HepG2 (cell line): ENCODE results near the gene A4GNT.

Experiments
- EP300 ChIP-seq, 3 experiments: sonication (generic) in 1 of 3; formaldehyde crosslinking in 1 of 3; IDR thresholded peaks; 2 replicates each; pipeline versions ENCODE4 v1.5.1 to v1.6.1; 2011 to 2020; ENCODE audit warnings: low read depth in 2 of 3, low read length in 2 of 3, borderline replicate concordance in 1 of 3, improper control_type of control experiment in 1 of 3, mild to moderate bottlenecking in 1 of 3, missing genetic modification reagents in 1 of 3, moderate library complexity in 1 of 3
- HMGA1 ChIP-seq: sonication (generic); formaldehyde crosslinking; conservative IDR thresholded peaks from 2 replicates; pipeline ENCODE4 v1.4.0; 2020; ENCODE audit warnings: missing genetic modification reagents
- JUND ChIP-seq: sonication (generic); formaldehyde crosslinking; IDR thresholded peaks from 2 replicates; pipeline ENCODE4 v1.8.0; 2022; ENCODE audit warnings: mild to moderate bottlenecking, missing genetic modification reagents
- NFE2L1 ChIP-seq: sonication (generic); formaldehyde crosslinking; IDR thresholded peaks from 2 replicates; pipeline ENCODE4 v1.4.0; 2020; ENCODE audit warnings: missing genetic modification reagents, mild to moderate bottlenecking, borderline replicate concordance
- POLR2A ChIP-seq, 2 experiments: IDR thresholded peaks; 2 replicates each; pipeline ENCODE4 v1.6.1; 2011; ENCODE audit warnings: low read depth in 2 of 2, low read length in 2 of 2, mild to moderate bottlenecking in 1 of 2, moderate library complexity in 1 of 2; ENCODE audit not compliant: insufficient read depth in 1 of 2
- TF ChIP-seq, protein P1 (sequence below): sonication (generic); formaldehyde crosslinking; IDR thresholded peaks from 2 replicates; pipeline ENCODE4 v1.5.0; 2020; ENCODE audit warnings: mild to moderate bottlenecking, missing genetic modification reagents, moderate library complexity
- TF ChIP-seq, protein P2 (sequence below): sonication (generic); formaldehyde crosslinking; IDR thresholded peaks from 2 replicates; pipeline ENCODE4 v1.5.1; 2020; ENCODE audit warnings: mild to moderate bottlenecking, missing genetic modification reagents, moderate library complexity
- TF ChIP-seq, protein P3 (sequence below): sonication (generic); formaldehyde crosslinking; IDR thresholded peaks from 2 replicates; pipeline ENCODE4 v1.8.1; 2023; ENCODE audit warnings: mild to moderate bottlenecking, missing genetic modification reagents

DNA sequence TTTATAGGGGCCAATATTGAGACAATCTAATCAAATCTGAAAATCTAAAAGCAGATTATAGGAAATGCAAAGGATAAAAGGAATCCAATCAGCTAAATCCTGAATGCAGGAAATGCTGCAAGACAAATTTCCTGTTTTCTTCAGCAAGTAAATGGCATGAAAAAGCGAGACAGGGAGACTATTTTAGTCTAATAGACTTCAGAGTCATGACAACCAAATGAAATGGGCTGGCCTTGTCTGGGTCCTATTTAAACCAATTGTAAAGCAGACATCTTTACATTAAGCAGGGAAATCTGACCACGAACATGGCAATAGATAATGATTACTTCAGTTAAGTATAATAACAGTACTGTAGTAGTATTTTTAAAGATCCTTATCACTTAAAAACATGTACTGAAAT lies 40.4 kb upstream of the A4GNT start:
- no peak for TF ChIP-seq EP300 (IDR thresholded peaks at IDR 0.05; ENCODE audit: low read depth in 2 of 2, low read length in 2 of 2)
- TF ChIP-seq EP300 (CRISPR knock-in tag; IDR thresholded peaks at IDR 0.05; ENCODE audit: borderline replicate concordance), result no peak
- TF ChIP-seq, protein P1, sequence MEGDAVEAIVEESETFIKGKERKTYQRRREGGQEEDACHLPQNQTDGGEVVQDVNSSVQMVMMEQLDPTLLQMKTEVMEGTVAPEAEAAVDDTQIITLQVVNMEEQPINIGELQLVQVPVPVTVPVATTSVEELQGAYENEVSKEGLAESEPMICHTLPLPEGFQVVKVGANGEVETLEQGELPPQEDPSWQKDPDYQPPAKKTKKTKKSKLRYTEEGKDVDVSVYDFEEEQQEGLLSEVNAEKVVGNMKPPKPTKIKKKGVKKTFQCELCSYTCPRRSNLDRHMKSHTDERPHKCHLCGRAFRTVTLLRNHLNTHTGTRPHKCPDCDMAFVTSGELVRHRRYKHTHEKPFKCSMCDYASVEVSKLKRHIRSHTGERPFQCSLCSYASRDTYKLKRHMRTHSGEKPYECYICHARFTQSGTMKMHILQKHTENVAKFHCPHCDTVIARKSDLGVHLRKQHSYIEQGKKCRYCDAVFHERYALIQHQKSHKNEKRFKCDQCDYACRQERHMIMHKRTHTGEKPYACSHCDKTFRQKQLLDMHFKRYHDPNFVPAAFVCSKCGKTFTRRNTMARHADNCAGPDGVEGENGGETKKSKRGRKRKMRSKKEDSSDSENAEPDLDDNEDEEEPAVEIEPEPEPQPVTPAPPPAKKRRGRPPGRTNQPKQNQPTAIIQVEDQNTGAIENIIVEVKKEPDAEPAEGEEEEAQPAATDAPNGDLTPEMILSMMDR (CRISPR knock-in tag), result no peak
- TF ChIP-seq, protein P2, sequence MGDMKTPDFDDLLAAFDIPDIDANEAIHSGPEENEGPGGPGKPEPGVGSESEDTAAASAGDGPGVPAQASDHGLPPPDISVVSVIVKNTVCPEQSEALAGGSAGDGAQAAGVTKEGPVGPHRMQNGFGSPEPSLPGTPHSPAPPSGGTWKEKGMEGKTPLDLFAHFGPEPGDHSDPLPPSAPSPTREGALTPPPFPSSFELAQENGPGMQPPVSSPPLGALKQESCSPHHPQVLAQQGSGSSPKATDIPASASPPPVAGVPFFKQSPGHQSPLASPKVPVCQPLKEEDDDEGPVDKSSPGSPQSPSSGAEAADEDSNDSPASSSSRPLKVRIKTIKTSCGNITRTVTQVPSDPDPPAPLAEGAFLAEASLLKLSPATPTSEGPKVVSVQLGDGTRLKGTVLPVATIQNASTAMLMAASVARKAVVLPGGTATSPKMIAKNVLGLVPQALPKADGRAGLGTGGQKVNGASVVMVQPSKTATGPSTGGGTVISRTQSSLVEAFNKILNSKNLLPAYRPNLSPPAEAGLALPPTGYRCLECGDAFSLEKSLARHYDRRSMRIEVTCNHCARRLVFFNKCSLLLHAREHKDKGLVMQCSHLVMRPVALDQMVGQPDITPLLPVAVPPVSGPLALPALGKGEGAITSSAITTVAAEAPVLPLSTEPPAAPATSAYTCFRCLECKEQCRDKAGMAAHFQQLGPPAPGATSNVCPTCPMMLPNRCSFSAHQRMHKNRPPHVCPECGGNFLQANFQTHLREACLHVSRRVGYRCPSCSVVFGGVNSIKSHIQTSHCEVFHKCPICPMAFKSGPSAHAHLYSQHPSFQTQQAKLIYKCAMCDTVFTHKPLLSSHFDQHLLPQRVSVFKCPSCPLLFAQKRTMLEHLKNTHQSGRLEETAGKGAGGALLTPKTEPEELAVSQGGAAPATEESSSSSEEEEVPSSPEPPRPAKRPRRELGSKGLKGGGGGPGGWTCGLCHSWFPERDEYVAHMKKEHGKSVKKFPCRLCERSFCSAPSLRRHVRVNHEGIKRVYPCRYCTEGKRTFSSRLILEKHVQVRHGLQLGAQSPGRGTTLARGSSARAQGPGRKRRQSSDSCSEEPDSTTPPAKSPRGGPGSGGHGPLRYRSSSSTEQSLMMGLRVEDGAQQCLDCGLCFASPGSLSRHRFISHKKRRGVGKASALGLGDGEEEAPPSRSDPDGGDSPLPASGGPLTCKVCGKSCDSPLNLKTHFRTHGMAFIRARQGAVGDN, result no peak
- TF ChIP-seq POLR2A (IDR thresholded peaks at IDR 0.05; ENCODE audit: insufficient read depth in 1 of 2, low read depth in 2 of 2, low read length in 2 of 2), result no peak
- TF ChIP-seq NFE2L1, result no peak
- TF ChIP-seq HMGA1 (CRISPR knock-in tag), result no peak
- no peak for TF ChIP-seq JUND
- TF ChIP-seq, protein P3, sequence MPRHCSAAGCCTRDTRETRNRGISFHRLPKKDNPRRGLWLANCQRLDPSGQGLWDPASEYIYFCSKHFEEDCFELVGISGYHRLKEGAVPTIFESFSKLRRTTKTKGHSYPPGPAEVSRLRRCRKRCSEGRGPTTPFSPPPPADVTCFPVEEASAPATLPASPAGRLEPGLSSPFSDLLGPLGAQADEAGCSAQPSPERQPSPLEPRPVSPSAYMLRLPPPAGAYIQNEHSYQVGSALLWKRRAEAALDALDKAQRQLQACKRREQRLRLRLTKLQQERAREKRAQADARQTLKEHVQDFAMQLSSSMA (CRISPR knock-in tag), result no peak
